ENCODE measurements around the gene GPC5.

DNA sequence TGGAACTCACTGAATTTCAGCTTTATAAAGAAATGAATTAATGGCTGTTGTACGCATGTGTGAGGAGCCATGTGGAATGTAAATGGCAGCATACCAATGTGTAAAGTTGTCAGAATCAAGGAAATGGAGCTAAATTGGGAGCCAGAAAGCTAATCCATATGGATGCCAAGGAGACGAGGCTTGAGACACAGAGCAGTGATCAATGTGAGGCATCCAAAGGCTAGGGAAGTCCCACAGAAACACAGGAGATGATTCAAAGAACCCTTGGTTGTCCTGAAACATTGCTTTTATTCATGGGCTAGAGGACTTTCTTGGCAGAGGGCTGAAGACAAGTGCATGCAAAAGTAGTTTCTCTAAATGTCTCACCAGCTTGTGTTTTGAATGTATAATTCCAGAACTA, 1271.7 kb downstream of the GPC5 start:
- TF ChIP-seq, protein P1, sequence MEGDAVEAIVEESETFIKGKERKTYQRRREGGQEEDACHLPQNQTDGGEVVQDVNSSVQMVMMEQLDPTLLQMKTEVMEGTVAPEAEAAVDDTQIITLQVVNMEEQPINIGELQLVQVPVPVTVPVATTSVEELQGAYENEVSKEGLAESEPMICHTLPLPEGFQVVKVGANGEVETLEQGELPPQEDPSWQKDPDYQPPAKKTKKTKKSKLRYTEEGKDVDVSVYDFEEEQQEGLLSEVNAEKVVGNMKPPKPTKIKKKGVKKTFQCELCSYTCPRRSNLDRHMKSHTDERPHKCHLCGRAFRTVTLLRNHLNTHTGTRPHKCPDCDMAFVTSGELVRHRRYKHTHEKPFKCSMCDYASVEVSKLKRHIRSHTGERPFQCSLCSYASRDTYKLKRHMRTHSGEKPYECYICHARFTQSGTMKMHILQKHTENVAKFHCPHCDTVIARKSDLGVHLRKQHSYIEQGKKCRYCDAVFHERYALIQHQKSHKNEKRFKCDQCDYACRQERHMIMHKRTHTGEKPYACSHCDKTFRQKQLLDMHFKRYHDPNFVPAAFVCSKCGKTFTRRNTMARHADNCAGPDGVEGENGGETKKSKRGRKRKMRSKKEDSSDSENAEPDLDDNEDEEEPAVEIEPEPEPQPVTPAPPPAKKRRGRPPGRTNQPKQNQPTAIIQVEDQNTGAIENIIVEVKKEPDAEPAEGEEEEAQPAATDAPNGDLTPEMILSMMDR (IDR thresholded peaks at IDR 0.05): no peak
- TF ChIP-seq, protein P2, sequence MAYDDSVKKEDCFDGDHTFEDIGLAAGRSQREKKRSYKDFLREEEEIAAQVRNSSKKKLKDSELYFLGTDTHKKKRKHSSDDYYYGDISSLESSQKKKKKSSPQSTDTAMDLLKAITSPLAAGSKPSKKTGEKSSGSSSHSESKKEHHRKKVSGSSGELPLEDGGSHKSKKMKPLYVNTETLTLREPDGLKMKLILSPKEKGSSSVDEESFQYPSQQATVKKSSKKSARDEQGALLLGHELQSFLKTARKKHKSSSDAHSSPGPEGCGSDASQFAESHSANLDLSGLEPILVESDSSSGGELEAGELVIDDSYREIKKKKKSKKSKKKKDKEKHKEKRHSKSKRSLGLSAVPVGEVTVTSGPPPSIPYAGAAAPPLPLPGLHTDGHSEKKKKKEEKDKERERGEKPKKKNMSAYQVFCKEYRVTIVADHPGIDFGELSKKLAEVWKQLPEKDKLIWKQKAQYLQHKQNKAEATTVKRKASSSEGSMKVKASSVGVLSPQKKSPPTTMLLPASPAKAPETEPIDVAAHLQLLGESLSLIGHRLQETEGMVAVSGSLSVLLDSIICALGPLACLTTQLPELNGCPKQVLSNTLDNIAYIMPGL (CRISPR knock-in tag; IDR thresholded peaks at IDR 0.05; ENCODE audit: borderline replicate concordance): no peak
- TF ChIP-seq GATA3 (IDR thresholded peaks at IDR 0.05; ENCODE audit: borderline replicate concordance) (no peak), PHF8 (IDR thresholded peaks at IDR 0.05; ENCODE audit: borderline replicate concordance, low read depth) (no peak), POLR2A (IDR thresholded peaks at IDR 0.05; ENCODE audit: low read length) (no peak), BHLHE40 (IDR thresholded peaks at IDR 0.05; ENCODE audit: low read depth, low read length) (no peak), HOXA7 (CRISPR knock-in tag; IDR thresholded peaks at IDR 0.05) (no peak), RAD21 (conservative IDR thresholded peaks at IDR 0.05 in 1 of 2, IDR thresholded peaks at IDR 0.05 in 1 of 2) (no peak), HEYL (CRISPR knock-in tag; IDR thresholded peaks at IDR 0.05) (no peak), POLR2AphosphoS2 (conservative IDR thresholded peaks at IDR 0.05; ENCODE audit: low read length) (no peak), CBX8 (IDR thresholded peaks at IDR 0.05) (no peak), EP300 (IDR thresholded peaks at IDR 0.05) (no peak), HDAC2 (IDR thresholded peaks at IDR 0.05) (no peak)
- TF ChIP-seq, protein P3, sequence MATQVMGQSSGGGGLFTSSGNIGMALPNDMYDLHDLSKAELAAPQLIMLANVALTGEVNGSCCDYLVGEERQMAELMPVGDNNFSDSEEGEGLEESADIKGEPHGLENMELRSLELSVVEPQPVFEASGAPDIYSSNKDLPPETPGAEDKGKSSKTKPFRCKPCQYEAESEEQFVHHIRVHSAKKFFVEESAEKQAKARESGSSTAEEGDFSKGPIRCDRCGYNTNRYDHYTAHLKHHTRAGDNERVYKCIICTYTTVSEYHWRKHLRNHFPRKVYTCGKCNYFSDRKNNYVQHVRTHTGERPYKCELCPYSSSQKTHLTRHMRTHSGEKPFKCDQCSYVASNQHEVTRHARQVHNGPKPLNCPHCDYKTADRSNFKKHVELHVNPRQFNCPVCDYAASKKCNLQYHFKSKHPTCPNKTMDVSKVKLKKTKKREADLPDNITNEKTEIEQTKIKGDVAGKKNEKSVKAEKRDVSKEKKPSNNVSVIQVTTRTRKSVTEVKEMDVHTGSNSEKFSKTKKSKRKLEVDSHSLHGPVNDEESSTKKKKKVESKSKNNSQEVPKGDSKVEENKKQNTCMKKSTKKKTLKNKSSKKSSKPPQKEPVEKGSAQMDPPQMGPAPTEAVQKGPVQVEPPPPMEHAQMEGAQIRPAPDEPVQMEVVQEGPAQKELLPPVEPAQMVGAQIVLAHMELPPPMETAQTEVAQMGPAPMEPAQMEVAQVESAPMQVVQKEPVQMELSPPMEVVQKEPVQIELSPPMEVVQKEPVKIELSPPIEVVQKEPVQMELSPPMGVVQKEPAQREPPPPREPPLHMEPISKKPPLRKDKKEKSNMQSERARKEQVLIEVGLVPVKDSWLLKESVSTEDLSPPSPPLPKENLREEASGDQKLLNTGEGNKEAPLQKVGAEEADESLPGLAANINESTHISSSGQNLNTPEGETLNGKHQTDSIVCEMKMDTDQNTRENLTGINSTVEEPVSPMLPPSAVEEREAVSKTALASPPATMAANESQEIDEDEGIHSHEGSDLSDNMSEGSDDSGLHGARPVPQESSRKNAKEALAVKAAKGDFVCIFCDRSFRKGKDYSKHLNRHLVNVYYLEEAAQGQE (IDR thresholded peaks at IDR 0.05): no peak

All from A549 (cell line).